Lower lobe of right lung (tissue), 2 donors: ENCODE results near the gene PRKAR1B. TPM values are rescaled to one million over a fixed set of nuclear protein-coding genes. Genes with fewer than 3 reads are reported as not detected.
A peak's percentile ranks its signal among the peaks of the same experiment; 100 is the strongest.

Source experiments
- ATAC-seq, 2 donors: fragments of 200-7000 bp; cut with Tn5 transposase; one replicate each; pipeline ENCODE4 v1.9.1; 2020 to 2022; ENCODE audit warnings: mild to moderate bottlenecking in 2 of 2, moderate library complexity in 2 of 2
- DNase-seq: peaks from one replicate; pipeline ENCODE4 v3.0.0-alpha.2; 2020
- H3K27ac ChIP-seq: fragments of 200-600 bp; one replicate; pipeline ENCODE4 v1.8.0; 2022
- H3K27me3 ChIP-seq: fragments of 200-600 bp; one replicate; pipeline ENCODE4 v1.8.0; 2022; ENCODE audit warnings: low read depth
- H3K36me3 ChIP-seq: fragments of 200-600 bp; one replicate; pipeline ENCODE4 v1.8.0; 2022; ENCODE audit warnings: mild to moderate bottlenecking
- H3K4me1 ChIP-seq: fragments of 200-600 bp; one replicate; pipeline ENCODE4 v1.8.0; 2022
- H3K4me3 ChIP-seq: fragments of 200-600 bp; one replicate; pipeline ENCODE4 v1.8.0; 2022; ENCODE audit warnings: mild to moderate bottlenecking
- H3K9me3 ChIP-seq: fragments of 200-600 bp; one replicate; pipeline ENCODE4 v1.8.0; 2022
- CTCF ChIP-seq: fragments of 200-600 bp; IDR thresholded peaks from one replicate; pipeline ENCODE4 v1.8.0; 2022; ENCODE audit warnings: antibody characterized with exemption, mild to moderate bottlenecking
- intact Hi-C: fragments of 100-400 bp; cut with DNase I; formaldehyde crosslinking; loops from one replicate; pipeline ENCODE4 v1.11.0; 2022
- total RNA-seq: library from RNA; stranded (reverse); fragmentation: NEBNext Ultra II Directional; extraction: Animal tissue kit (Norgen Biotek cat#: 25700); gene quantifications from one replicate; pipeline ENCODE4 v1.2.1, GENCODE V29; 2021
- donor health status: DM: no; HTN: yes; CAD: no; lungs with severe emphysema.

The PRKAR1B gene
- total RNA-seq, 1 donor from 2014 or later = 16.8 TPM

- no peak for TF ChIP-seq CTCF
- DNase-seq (no peak), ATAC-seq (no peak)
- peaks cover 71% of the 10 kb centered on the region for H3K36me3 ChIP-seq
- intact Hi-C loops = no loop called here
- H3K27me3 ChIP-seq = no peaks in the 10 kb centered on the region
- no peak overlapping the region for H3K27ac ChIP-seq
- H3K9me3 ChIP-seq = no peaks in the 10 kb centered on the region
- H3K4me3 ChIP-seq = no peak overlapping the region
- H3K4me1 ChIP-seq = no peaks in the 10 kb centered on the region
These were observed 35.8 kb upstream of the PRKAR1B start for GRCh38 chr7:762885-763284.

GRCh38 chr7:761631-762030 lies 34.5 kb upstream of the PRKAR1B start:
- DNase-seq (no peak), ATAC-seq (no peak)
- no peaks in the 10 kb centered on the region for H3K27me3 ChIP-seq
- H3K4me3 ChIP-seq = no peak overlapping the region
- H3K36me3 ChIP-seq = peaks cover 82% of the 10 kb centered on the region
- intact Hi-C loops = no loop called here
- no peak for TF ChIP-seq CTCF
- H3K4me1 ChIP-seq = no peaks in the 10 kb centered on the region
- H3K27ac ChIP-seq = no peak overlapping the region
- H3K9me3 ChIP-seq = no peaks in the 10 kb centered on the region

GRCh38 chr7:761101-761500 lies 34.0 kb upstream of the PRKAR1B start:
- intact Hi-C loops = no loop called here
- DNase-seq (peak; percentile 34), ATAC-seq (no peak)
- Histone ChIP-seq H3K9me3 (no peaks in the 10 kb centered on the region), H3K27me3 (no peaks in the 10 kb centered on the region), H3K4me1 (no peaks in the 10 kb centered on the region), H3K27ac (no peak overlapping the region), H3K4me3 (no peak overlapping the region), H3K36me3 (peaks cover 81% of the 10 kb centered on the region)
- TF ChIP-seq CTCF = no peak

- intact Hi-C loops = no loop called here
- TF ChIP-seq CTCF = no peak
- no peak for ATAC-seq
- H3K27ac ChIP-seq = no peak overlapping the region
- peaks cover 77% of the 10 kb centered on the region for H3K36me3 ChIP-seq
- peak; percentile 23 for DNase-seq
- no peaks in the 10 kb centered on the region for H3K9me3 ChIP-seq
- no peak overlapping the region for H3K4me3 ChIP-seq
- H3K27me3 ChIP-seq = no peaks in the 10 kb centered on the region
- H3K4me1 ChIP-seq = no peaks in the 10 kb centered on the region
These were observed 32.9 kb upstream of the PRKAR1B start for GRCh38 chr7:760006-760405.

GRCh38 chr7:759569-759968 lies 32.5 kb upstream of the PRKAR1B start:
- peaks cover 77% of the 10 kb centered on the region for H3K36me3 ChIP-seq
- H3K4me1 ChIP-seq = no peaks in the 10 kb centered on the region
- H3K4me3 ChIP-seq = no peak overlapping the region
- DNase-seq (peak; percentile 4), ATAC-seq (no peak)
- intact Hi-C loops = no loop called here
- TF ChIP-seq CTCF = no peak
- no peaks in the 10 kb centered on the region for H3K27me3 ChIP-seq
- no peaks in the 10 kb centered on the region for H3K9me3 ChIP-seq
- no peak overlapping the region for H3K27ac ChIP-seq

GRCh38 chr7:757741-758163 lies 30.7 kb upstream of the PRKAR1B start:
- ATAC-seq (no peak), DNase-seq (peak; percentile 42)
- H3K27ac ChIP-seq = no peak overlapping the region
- no peaks in the 10 kb centered on the region for H3K9me3 ChIP-seq
- no peak overlapping the region for H3K4me3 ChIP-seq
- TF ChIP-seq CTCF = no peak
- no peaks in the 10 kb centered on the region for H3K4me1 ChIP-seq
- H3K36me3 ChIP-seq = peaks cover 72% of the 10 kb centered on the region
- intact Hi-C loops = no loop called here
- H3K27me3 ChIP-seq = no peaks in the 10 kb centered on the region
